Neural cell (in vitro differentiated cells): Measurements from ENCODE around the gene ACTMAP. TPM values are rescaled to one million over a fixed set of nuclear protein-coding genes. Genes with fewer than 3 reads are reported as not detected.

Source experiments
- H2AFZ ChIP-seq: fragments of 200-600, 300-800 bp; sonication (generic), shearing (Covaris generic); 2 replicates; pipeline ENCODE4 v1.6.0; 2014; ENCODE audit warnings: low read depth, mild to moderate bottlenecking, antibody characterized with exemption, low read length, moderate library complexity
- H3F3A ChIP-seq: fragments of 200-600 bp; shearing (Covaris generic); 2 replicates; pipeline ENCODE4 v1.6.1; 2016; ENCODE audit warnings: mild to moderate bottlenecking, moderate library complexity, mixed read lengths, antibody characterized with exemption, low read length; ENCODE audit not compliant: insufficient read depth, poor library complexity, severe bottlenecking
- H3K27ac ChIP-seq: fragments of 200-600, 300-800 bp; sonication (generic), shearing (Covaris generic); 2 replicates; pipeline ENCODE4 v1.5.1; 2014; ENCODE audit warnings: mild to moderate bottlenecking, low read length, moderate library complexity
- H3K27me3 ChIP-seq: fragments of 300-800, 200-600 bp; sonication (generic), shearing (Covaris generic); 2 replicates; pipeline ENCODE4 v1.6.0; 2014; ENCODE audit warnings: mild to moderate bottlenecking, low read depth, low read length, moderate library complexity; ENCODE audit not compliant: insufficient read depth
- H3K36me3 ChIP-seq: fragments of 300-800, 200-600 bp; sonication (generic), shearing (Covaris generic); 2 replicates; pipeline ENCODE4 v1.5.1; 2014; ENCODE audit warnings: mild to moderate bottlenecking, antibody characterized with exemption, low read length, moderate library complexity; ENCODE audit not compliant: insufficient read depth
- H3K4me2 ChIP-seq: fragments of 300-800, 200-600 bp; sonication (generic), shearing (Covaris generic); 2 replicates; pipeline ENCODE4 v1.6.0; 2014; ENCODE audit warnings: mild to moderate bottlenecking, low read length
- H3K4me3 ChIP-seq: fragments of 300-800, 200-600 bp; sonication (generic), shearing (Covaris generic); 2 replicates; pipeline ENCODE4 v1.5.1; 2014; ENCODE audit warnings: mild to moderate bottlenecking, low read length, moderate library complexity
- H3K79me2 ChIP-seq: fragments of 200-600 bp; shearing (Covaris generic); replicated peaks from 2 replicates; pipeline ENCODE4 v1.6.0; 2014; ENCODE audit warnings: mild to moderate bottlenecking, low read length, moderate library complexity; ENCODE audit not compliant: insufficient read depth
- H3K9ac ChIP-seq: fragments of 300-800, 200-600 bp; sonication (generic), shearing (Covaris generic); 2 replicates; pipeline ENCODE4 v1.6.1; 2016; ENCODE audit warnings: mild to moderate bottlenecking, low read length, mixed read lengths
- H3K9me2 ChIP-seq: fragments of 200-600 bp; shearing (Covaris generic); 2 replicates; pipeline ENCODE4 v1.6.1; 2016; ENCODE audit warnings: mild to moderate bottlenecking, low read length, mixed read lengths; ENCODE audit not compliant: insufficient read depth
- H3K9me3 ChIP-seq: fragments of 200-600, 300-800 bp; sonication (generic), shearing (Covaris generic); 2 replicates; pipeline ENCODE4 v1.6.1; 2016; ENCODE audit warnings: mild to moderate bottlenecking, mixed run types, low read length, moderate library complexity, mixed read lengths
- H4K20me1 ChIP-seq: fragments of 200-600 bp; shearing (Covaris generic); 2 replicates; pipeline ENCODE4 v1.6.1; 2016; ENCODE audit warnings: mild to moderate bottlenecking, mixed run types; ENCODE audit not compliant: insufficient read depth
- EP300 ChIP-seq: fragments of 450-650 bp; conservative IDR thresholded peaks from 2 replicates; pipeline ENCODE4 v1.6.1; 2014; ENCODE audit warnings: antibody characterized with exemption, mild to moderate bottlenecking, moderate library complexity; ENCODE audit not compliant: poor library complexity, severe bottlenecking
- EZH2 ChIP-seq: fragments of 200-600, 300-800 bp; shearing (Covaris generic), sonication (generic); IDR thresholded peaks from 2 replicates; pipeline ENCODE4 v1.6.1; 2014; ENCODE audit warnings: antibody characterized with exemption, low read length, borderline replicate concordance, mild to moderate bottlenecking; ENCODE audit not compliant: insufficient read depth, poor library complexity, severe bottlenecking
- MXI1 ChIP-seq: fragments of 450-650 bp; conservative IDR thresholded peaks from 2 replicates; pipeline ENCODE4 v1.6.1; 2014; ENCODE audit warnings: antibody characterized with exemption, mild to moderate bottlenecking; ENCODE audit not compliant: poor library complexity, severe bottlenecking
- POLR2AphosphoS5 ChIP-seq: IDR thresholded peaks from 2 replicates; pipeline ENCODE4 v1.6.1; 2012
- RAD21 ChIP-seq: fragments of 450-650 bp; conservative IDR thresholded peaks from 2 replicates; pipeline ENCODE4 v1.6.1; 2014; ENCODE audit warnings: antibody characterized with exemption, mild to moderate bottlenecking, moderate library complexity
- SMC3 ChIP-seq: fragments of 450-650 bp; conservative IDR thresholded peaks from 2 replicates; pipeline ENCODE4 v1.6.1; 2014; ENCODE audit warnings: antibody characterized with exemption, mild to moderate bottlenecking, moderate library complexity; ENCODE audit not compliant: poor library complexity
- TAF1 ChIP-seq: IDR thresholded peaks from 2 replicates; pipeline ENCODE4 v1.6.1; 2012; ENCODE audit warnings: low read depth
- polyA plus RNA-seq: library from polyadenylated mRNA; depleted of rRNA; stranded (reverse); fragments of >200 nt; gene quantifications from 2 replicates; pipeline ENCODE4 v1.2.3, GENCODE V29; 2014
- TF ChIP-seq, protein P1 (sequence below): IDR thresholded peaks from 2 replicates; pipeline ENCODE4 v1.6.1; 2012; ENCODE audit warnings: borderline replicate concordance
- TF ChIP-seq, protein P2 (sequence below): fragments of 450-650 bp; IDR thresholded peaks from 2 replicates; pipeline ENCODE4 v1.5.1; 2014; ENCODE audit warnings: antibody characterized with exemption, mild to moderate bottlenecking, moderate library complexity; ENCODE audit not compliant: poor library complexity, severe bottlenecking

The ACTMAP gene
- polyA plus RNA-seq, 1 donor from 2014 or later = not detected

DNA sequence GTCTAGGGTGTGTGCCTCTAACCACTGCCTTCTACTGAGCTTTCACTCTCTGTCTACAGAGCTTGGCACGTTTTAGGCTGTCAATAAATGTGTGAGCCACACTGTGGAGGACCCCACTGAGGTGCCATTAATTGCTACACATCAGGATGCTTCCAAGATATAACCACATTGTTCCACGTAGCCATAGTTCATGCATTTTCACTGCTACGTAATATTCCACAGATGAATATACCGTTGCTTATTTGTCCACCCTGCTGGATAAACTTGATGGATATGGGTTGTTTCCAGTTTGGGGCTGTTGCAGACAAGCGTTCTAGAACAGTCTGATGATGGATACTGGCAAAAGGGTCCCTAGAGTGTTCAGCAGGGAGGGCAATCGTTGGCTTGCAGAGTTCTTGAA is 48.5 kb downstream of the ACTMAP start:
- H3F3A ChIP-seq = no peaks in the 10 kb centered on the region
- H3K27ac ChIP-seq = no peak overlapping the region
- H3K36me3 ChIP-seq = peaks cover 8% of the 10 kb centered on the region
- no peaks in the 10 kb centered on the region for H3K79me2 ChIP-seq
- TF ChIP-seq TAF1 = no peak
- no peak for TF ChIP-seq POLR2AphosphoS5
- TF ChIP-seq MXI1 = no peak
- no peak for TF ChIP-seq SMC3
- TF ChIP-seq, protein P1, sequence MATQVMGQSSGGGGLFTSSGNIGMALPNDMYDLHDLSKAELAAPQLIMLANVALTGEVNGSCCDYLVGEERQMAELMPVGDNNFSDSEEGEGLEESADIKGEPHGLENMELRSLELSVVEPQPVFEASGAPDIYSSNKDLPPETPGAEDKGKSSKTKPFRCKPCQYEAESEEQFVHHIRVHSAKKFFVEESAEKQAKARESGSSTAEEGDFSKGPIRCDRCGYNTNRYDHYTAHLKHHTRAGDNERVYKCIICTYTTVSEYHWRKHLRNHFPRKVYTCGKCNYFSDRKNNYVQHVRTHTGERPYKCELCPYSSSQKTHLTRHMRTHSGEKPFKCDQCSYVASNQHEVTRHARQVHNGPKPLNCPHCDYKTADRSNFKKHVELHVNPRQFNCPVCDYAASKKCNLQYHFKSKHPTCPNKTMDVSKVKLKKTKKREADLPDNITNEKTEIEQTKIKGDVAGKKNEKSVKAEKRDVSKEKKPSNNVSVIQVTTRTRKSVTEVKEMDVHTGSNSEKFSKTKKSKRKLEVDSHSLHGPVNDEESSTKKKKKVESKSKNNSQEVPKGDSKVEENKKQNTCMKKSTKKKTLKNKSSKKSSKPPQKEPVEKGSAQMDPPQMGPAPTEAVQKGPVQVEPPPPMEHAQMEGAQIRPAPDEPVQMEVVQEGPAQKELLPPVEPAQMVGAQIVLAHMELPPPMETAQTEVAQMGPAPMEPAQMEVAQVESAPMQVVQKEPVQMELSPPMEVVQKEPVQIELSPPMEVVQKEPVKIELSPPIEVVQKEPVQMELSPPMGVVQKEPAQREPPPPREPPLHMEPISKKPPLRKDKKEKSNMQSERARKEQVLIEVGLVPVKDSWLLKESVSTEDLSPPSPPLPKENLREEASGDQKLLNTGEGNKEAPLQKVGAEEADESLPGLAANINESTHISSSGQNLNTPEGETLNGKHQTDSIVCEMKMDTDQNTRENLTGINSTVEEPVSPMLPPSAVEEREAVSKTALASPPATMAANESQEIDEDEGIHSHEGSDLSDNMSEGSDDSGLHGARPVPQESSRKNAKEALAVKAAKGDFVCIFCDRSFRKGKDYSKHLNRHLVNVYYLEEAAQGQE = no peak
- no peak for TF ChIP-seq EZH2
- no peak for TF ChIP-seq EP300
- TF ChIP-seq RAD21 = no peak
- H3K4me3 ChIP-seq = no peak overlapping the region
- H3K4me2 ChIP-seq = no peak overlapping the region
- H4K20me1 ChIP-seq = no peaks in the 10 kb centered on the region
- no peaks in the 10 kb centered on the region for H3K27me3 ChIP-seq
- H3K9me2 ChIP-seq = no peaks in the 10 kb centered on the region
- H2AFZ ChIP-seq = no peak overlapping the region
- H3K9ac ChIP-seq = no peak overlapping the region
- H3K9me3 ChIP-seq = no peaks in the 10 kb centered on the region

DNA sequence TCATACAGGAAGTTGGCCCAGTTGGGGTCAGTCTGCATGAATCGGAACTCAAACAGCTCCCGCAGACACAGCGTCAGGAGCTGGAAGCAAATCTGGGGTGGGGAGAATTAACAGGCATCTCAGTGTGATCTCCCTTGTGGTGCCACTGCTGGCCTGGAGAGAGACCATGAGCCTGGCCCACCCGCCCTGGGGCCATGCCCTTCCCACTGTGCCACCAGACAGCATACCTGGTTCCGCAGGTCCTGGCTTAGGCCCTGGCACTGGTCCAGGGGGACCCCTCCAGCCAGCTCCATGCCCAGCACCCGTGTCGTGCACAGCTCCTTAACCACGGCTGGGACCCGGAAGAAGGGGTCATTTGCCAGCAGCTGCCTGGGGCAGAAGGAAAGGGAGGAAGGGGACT is 50.2 kb downstream of the ACTMAP start:
- no peak overlapping the region for H3K4me2 ChIP-seq
- no peaks in the 10 kb centered on the region for H3F3A ChIP-seq
- no peak overlapping the region for H2AFZ ChIP-seq
- no peak for TF ChIP-seq EP300
- TF ChIP-seq TAF1 = no peak
- no peak for TF ChIP-seq MXI1
- no peak for TF ChIP-seq SMC3
- TF ChIP-seq, protein P2, sequence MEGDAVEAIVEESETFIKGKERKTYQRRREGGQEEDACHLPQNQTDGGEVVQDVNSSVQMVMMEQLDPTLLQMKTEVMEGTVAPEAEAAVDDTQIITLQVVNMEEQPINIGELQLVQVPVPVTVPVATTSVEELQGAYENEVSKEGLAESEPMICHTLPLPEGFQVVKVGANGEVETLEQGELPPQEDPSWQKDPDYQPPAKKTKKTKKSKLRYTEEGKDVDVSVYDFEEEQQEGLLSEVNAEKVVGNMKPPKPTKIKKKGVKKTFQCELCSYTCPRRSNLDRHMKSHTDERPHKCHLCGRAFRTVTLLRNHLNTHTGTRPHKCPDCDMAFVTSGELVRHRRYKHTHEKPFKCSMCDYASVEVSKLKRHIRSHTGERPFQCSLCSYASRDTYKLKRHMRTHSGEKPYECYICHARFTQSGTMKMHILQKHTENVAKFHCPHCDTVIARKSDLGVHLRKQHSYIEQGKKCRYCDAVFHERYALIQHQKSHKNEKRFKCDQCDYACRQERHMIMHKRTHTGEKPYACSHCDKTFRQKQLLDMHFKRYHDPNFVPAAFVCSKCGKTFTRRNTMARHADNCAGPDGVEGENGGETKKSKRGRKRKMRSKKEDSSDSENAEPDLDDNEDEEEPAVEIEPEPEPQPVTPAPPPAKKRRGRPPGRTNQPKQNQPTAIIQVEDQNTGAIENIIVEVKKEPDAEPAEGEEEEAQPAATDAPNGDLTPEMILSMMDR = no peak
- TF ChIP-seq POLR2AphosphoS5 = no peak
- TF ChIP-seq RAD21 = no peak
- TF ChIP-seq EZH2 = no peak
- TF ChIP-seq, protein P1 = no peak
- peaks cover 7% of the 10 kb centered on the region for H3K36me3 ChIP-seq
- no peaks in the 10 kb centered on the region for H3K9me3 ChIP-seq
- no peak overlapping the region for H3K4me3 ChIP-seq
- no peaks in the 10 kb centered on the region for H4K20me1 ChIP-seq
- no peaks in the 10 kb centered on the region for H3K79me2 ChIP-seq
- no peaks in the 10 kb centered on the region for H3K27me3 ChIP-seq
- no peak overlapping the region for H3K27ac ChIP-seq
- no peaks in the 10 kb centered on the region for H3K9me2 ChIP-seq
- no peak overlapping the region for H3K9ac ChIP-seq
